HG02763 (cell line): ENCODE data around the gene XYLT2.
"Not testable (repeated sequence)": the region's sequence is repeated elsewhere in the genome, so short reads cannot be mapped to it uniquely, and the experiment has no call there.

Experiments
- ATAC-seq: cut with Tn5 transposase; IDR thresholded peaks from one replicate; pipeline ENCODE4 v1.9.1; 2021; ENCODE audit warnings: mild to moderate bottlenecking, moderate library complexity; ENCODE audit not compliant: unreplicated experiment

XYLT2 gene

GRCh38 chr17:50345432-50346312 is at the start of gene XYLT2:
Gene XYLT2, plus strand, starts transcription at chr17:50346126. Its CDS starts 15 bp downstream, at chr17:50346141.
- peak; percentile 80 for ATAC-seq

DNA sequence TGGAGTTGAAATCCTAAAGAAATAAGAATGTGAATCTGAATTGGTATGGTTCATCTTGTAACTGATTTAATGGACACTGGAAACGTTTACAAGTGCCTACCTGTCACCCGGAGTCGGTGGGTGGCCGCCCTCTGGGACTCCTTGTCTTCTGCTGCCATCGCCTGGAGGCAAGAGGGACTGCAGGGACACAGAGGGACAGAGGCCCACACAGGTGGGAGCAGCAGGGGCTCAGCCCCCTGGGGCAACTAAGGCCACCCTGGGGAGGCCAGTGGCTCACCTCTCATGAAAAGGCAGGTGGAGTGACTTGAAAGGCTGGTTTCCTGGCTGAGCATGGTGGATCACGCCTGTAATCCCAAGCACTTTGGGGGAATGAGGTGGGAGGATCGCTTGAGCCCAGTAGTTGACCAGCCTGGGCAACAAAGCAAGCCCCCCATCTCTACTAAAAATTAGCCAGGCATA is 48.5 kb upstream of the XYLT2 start:
- peak; percentile 50 for ATAC-seq

DNA sequence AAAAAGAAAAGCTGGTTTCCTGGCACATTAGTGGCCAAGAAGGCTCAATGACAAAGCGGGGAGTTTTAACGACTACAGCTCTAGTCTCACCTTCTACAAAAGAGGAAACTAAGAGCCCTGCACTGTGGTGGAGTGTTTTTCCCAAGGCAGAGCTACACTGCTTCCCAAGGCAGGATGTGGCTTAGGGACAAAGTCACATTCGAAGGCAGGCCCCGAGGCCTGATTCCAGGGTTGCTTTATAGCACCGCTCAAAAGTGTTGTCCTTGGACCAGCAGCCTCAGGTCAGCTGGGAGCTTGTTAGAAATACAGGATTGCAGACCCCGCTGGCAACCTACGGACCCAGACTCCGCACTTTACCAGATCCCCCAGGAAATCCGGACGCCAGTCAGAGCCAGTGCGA is 47.9 kb upstream of the XYLT2 start:
- ATAC-seq = no peak

- ATAC-seq = no peak
These were observed 46.1 kb upstream of the XYLT2 start for GRCh38 chr17:50299776-50300175.

DNA sequence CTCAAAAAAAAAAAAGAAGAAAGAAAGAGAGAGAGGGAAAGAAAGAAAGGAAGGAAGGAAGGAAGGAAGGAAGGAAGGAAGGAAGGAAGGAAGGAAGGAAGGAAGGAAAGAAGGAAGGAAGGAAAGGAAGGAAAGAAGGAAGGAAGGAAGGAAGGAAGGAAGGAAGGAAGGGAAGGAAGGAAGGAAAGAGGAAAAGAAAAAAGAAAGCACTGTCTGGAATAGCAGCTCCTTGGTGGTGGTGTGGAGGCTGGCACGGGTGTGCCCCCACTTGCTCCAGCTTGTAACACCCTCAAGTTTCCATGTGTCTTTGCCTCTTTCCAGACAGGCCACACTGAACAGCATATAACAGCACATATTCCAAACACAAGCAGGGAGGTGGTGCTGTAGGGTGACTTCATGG is 45.1 kb upstream of the XYLT2 start:
- ATAC-seq = not testable (repeated sequence)

GRCh38 chr17:50301891-50302584 is 43.9 kb upstream of the XYLT2 start:
- ATAC-seq = no peak

DNA sequence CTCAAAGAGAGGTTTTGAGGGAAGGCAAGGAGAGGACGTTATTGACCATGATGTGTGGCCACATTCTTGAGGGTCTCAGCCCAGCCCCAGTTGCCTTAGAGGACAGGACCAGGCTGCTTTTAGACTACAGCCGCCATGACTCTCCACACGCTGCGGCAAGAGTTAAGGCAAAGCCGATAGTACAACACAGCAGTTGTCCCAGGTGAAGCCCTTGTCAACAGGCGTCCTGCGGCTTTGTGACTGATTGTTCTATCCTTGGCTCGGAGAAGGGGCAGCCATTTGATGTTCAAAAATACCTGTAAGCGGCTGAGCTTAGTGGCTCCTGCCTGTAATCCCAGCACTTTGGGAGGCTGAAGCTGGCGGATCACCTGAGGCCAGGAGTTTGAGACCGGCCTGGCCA is 42.9 kb upstream of the XYLT2 start:
- ATAC-seq = no peak

DNA sequence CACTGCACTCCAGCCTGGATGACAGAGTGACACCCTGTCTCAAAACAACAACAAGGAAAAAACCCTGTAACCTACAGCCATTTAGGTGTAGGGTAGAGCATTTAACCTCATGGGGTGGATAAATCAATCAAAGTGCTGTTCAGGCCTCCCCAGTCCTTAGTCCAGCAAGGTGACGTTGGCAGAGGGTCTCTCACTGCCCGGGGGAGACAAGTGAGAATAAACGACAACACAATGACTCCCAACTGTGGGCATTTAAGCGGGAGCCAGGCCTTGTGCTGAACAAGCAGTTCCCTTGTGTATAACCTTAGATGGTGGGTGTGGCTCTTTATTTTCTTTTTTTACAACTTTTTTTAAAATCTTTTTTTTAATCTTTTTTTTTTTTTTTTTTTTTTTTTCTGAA is 42.3 kb upstream of the XYLT2 start:
- no peak for ATAC-seq

- no peak for ATAC-seq
These were observed 41.0 kb upstream of the XYLT2 start for GRCh38 chr17:50304781-50305404.

GRCh38 chr17:50307654-50308053 is 38.3 kb upstream of the XYLT2 start:
- no peak for ATAC-seq

- ATAC-seq = no peak
These were observed 37.3 kb upstream of the XYLT2 start for GRCh38 chr17:50308666-50309065.

DNA sequence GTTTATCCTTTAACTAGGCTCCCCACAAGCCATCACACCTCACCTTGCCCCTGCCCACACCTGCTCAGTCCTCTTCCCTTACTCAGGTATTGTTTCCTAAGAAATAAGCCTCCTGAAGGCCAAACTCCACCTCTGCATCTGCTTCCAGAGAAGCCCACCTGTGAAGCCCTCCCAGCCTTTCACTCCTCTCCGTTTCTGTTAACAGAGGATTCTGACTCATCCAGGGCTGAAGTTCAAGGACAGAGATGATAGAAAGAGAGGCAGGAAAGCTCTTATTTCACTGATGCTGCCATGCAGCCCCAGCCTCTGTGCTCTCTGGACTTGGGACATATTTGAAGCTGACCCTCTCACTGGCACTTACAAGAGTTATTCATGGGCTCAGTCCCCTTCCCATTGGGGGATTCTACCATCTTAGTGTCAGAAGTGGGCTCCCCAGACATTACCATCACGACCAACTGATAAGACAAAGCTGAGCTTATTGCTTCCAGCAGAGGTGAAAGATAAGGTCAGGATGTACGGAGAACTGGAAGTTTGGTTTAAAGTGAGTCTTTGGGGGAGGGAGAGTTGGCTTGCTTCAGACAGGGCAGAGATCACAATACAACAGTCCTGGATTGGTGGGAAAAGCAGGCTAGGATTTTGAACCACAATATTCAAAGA is 35.3 kb upstream of the XYLT2 start:
- no peak for ATAC-seq

DNA sequence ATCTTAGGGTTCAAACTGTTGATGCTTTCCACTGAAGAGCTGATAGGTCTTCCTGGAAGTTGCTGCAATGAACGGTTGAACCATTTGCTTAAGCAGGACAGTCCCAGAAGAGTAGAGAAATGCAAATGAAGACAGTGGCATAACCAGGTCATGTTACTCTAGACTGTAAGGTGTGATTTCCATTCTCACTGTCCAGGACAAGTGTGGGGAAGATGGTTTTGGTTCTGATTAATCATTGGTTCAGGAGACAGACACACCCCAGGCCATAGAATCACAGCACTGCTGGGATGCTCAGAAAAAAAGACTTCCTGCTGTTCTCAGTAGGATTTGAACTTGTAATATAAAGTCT is 34.8 kb upstream of the XYLT2 start:
- ATAC-seq = peak; percentile 51

- ATAC-seq = no peak
These were observed 34.4 kb upstream of the XYLT2 start for GRCh38 chr17:50311483-50311882.

- ATAC-seq = no peak
These were observed 33.6 kb upstream of the XYLT2 start for GRCh38 chr17:50312308-50312707.

DNA sequence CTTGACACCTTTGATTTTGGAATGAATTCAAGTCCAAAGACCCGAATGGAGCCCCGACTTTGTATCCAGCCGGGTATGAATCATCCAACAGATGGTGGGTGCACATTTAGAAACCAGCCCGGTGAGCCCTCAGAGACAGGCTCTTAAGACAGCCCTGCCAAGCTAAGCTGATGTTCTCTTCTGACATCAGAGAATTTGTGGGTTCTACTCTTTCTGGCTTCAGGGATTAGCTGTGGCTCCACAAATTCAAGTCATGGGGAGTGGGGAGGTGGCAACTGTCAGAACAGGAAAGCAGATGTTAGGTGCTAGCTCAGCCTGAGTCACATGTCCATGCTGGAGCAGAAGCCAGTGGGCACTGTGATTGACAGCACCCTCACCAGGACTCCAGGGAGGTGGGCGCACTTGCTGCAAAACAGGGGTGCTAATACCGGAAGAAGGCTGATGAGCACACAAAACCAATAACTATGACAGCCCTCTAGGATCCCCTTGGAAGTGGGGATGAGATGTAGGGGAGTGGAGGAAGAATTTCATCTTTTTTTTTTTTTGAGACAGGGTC is 31.4 kb upstream of the XYLT2 start:
- ATAC-seq = no peak

DNA sequence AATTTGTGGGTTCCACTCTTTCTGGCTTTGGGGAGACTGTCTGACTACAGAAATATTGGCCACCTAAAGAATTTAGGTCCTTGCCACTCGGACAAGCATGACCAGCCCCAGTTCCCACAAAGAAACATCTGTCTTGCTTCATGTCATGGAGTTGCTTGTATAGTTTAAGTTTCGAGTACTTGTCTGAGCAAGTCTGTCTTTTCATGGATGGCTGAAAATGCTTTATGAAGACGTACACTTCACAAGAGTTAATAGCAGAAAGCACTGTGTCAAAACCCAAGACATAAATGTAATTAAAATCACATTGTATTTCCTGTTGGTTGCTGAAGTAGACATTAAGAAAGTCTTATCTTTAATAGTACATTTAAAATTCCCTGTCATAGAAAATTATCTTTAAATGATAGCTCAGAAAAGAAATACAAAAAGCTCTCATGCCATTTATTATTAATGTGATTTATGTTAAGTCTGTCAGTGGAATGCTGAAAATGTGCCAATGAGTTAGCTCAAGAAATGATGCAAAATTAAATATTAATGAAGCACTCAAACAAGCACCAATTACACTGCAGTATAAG is 29.8 kb upstream of the XYLT2 start:
- ATAC-seq = no peak

- not testable (repeated sequence) for ATAC-seq
These were observed 29.3 kb upstream of the XYLT2 start for GRCh38 chr17:50316660-50317059.

- no peak for ATAC-seq
These were observed 28.8 kb upstream of the XYLT2 start for GRCh38 chr17:50317121-50317520.

DNA sequence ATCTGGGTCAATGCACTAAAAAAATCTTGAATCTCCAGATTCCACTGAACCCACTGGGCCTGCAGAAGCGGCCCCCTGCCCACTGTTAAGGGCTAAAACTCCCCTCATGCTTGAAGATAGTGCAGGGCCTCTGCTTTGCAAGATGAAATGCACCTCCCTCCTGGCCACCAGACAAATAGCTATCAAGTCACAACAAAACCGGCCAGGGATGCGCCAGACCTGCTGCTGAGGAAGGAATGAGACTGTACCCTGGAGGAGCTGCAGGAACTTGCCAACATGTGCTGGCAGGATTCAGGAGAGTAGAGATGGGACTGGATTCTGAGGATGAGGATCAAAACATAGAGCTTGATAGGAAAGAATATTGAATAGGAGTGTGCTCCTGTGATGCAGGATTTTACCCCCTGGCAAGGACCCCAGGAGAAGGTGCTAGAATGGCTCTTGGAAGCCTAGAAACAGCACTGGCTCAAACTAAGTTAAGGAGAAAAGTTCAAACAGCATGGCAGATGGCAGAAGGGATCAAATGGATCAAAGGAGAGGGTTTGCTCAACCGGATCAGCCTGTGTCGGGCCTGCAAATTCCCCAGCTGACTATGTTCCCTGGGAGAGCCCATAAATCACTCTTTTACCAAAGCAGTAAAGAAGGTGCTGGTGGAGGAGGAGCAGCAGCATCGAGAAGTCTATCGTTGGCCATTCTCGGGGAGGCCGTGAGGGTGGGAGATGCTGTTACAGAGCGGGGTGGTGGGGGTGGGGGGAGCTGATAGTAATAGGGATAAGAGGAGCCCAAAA is 27.2 kb upstream of the XYLT2 start:
- no peak for ATAC-seq
